WTC11 (cell line): ENCODE data around the gene SNRPD3. TPM values are rescaled to one million over a fixed set of nuclear protein-coding genes. Genes with fewer than 3 reads are reported as not detected.

Experiments used
- ATAC-seq: fragments of 200-7000 bp; cut with Tn5 transposase; 2 replicates; pipeline ENCODE4 v1.10.0; 2021; ENCODE audit warnings: mild to moderate bottlenecking, moderate library complexity
- CTCF ChIA-PET: fragments of 300-600 bp; sonication (Branson Sonifier 250); formaldehyde crosslinking; loops from one replicate; lab custom pipeline; 2021; ENCODE audit warnings: antibody characterized with exemption; lab: Charles Lee
- POLR2A ChIA-PET: fragments of 350-600 bp; sonication (Branson Sonifier 250); formaldehyde crosslinking; loops from one replicate; lab custom pipeline; 2021; ENCODE audit warnings: antibody characterized with exemption; lab: Charles Lee
- DNase-seq: peaks from one replicate; pipeline ENCODE4 v3.0.0; 2021; ENCODE audit warnings: low spot score
- H3K27ac Mint-ChIP-seq: 2 replicates; pipeline ENCODE4 v1.8.0; 2021; ENCODE audit warnings: mixed read lengths
- H3K27me3 Mint-ChIP-seq: 2 replicates; pipeline ENCODE4 v1.8.0; 2021; ENCODE audit warnings: low read depth, mild to moderate bottlenecking, moderate library complexity, mixed read lengths
- H3K36me3 Mint-ChIP-seq: 2 replicates; pipeline ENCODE4 v1.8.0; 2021; ENCODE audit warnings: mixed read lengths
- H3K4me1 Mint-ChIP-seq: 2 replicates; pipeline ENCODE4 v1.8.0; 2022; ENCODE audit warnings: mixed read lengths
- H3K4me3 Mint-ChIP-seq: 2 replicates; pipeline ENCODE4 v1.8.0; 2021; ENCODE audit warnings: mild to moderate bottlenecking, moderate library complexity, mixed read lengths
- H3K9me3 Mint-ChIP-seq: 2 replicates; pipeline ENCODE4 v1.8.0; 2021; ENCODE audit warnings: mixed read lengths
- CREB1 ChIP-seq: sonication (generic); formaldehyde crosslinking; IDR thresholded peaks from 2 replicates; pipeline ENCODE4 v1.8.0; 2023; ENCODE audit warnings: mild to moderate bottlenecking, missing genetic modification reagents
- EMX1 ChIP-seq: fragments of 250-450 bp; sonication (Bioruptor Pico); IDR thresholded peaks from 2 replicates; pipeline ENCODE4 v1.8.0; 2021; ENCODE audit warnings: mild to moderate bottlenecking
- IRF1 ChIP-seq: sonication (generic); formaldehyde crosslinking; IDR thresholded peaks from 2 replicates; pipeline ENCODE4 v1.8.0; 2023; ENCODE audit warnings: missing genetic modification reagents
- JAZF1 ChIP-seq: fragments of 250-450 bp; sonication (Bioruptor Pico); IDR thresholded peaks from 2 replicates; pipeline ENCODE4 v1.9.0; 2021; ENCODE audit warnings: moderate library complexity, mild to moderate bottlenecking, inconsistent platforms
- NFATC4 ChIP-seq: fragments of 250-450 bp; sonication (Bioruptor Pico); IDR thresholded peaks from 2 replicates; pipeline ENCODE4 v1.9.0; 2021; ENCODE audit warnings: mild to moderate bottlenecking
- NR3C1 ChIP-seq: sonication (generic); formaldehyde crosslinking; conservative IDR thresholded peaks from 2 replicates; pipeline ENCODE4 v1.8.1; 2023; ENCODE audit warnings: low read depth, mild to moderate bottlenecking, missing genetic modification reagents
- RELA ChIP-seq: sonication (generic); formaldehyde crosslinking; IDR thresholded peaks from 2 replicates; pipeline ENCODE4 v1.8.1; 2022; ENCODE audit warnings: missing genetic modification reagents, mild to moderate bottlenecking, borderline replicate concordance
- STAT6 ChIP-seq: sonication (generic); formaldehyde crosslinking; conservative IDR thresholded peaks from 2 replicates; pipeline ENCODE4 v1.8.1; 2023; ENCODE audit warnings: mild to moderate bottlenecking, low read depth, missing genetic modification reagents, moderate library complexity
- TEAD4 ChIP-seq: sonication (generic); formaldehyde crosslinking; IDR thresholded peaks from 2 replicates; pipeline ENCODE4 v1.8.0; 2022; ENCODE audit warnings: mild to moderate bottlenecking, missing genetic modification reagents
- USF2 ChIP-seq: sonication (generic); formaldehyde crosslinking; IDR thresholded peaks from 2 replicates; pipeline ENCODE4 v1.8.1; 2023; ENCODE audit warnings: mild to moderate bottlenecking, missing genetic modification reagents, moderate library complexity
- total RNA-seq: library from RNA; stranded (reverse); gene quantifications from 3 replicates; pipeline ENCODE4 v1.2.3, GENCODE V29; 2021
- TF ChIP-seq, protein P1 (sequence below): sonication (generic); formaldehyde crosslinking; conservative IDR thresholded peaks from 2 replicates; pipeline ENCODE4 v1.8.1; 2022; ENCODE audit warnings: mild to moderate bottlenecking, missing genetic modification reagents
- TF ChIP-seq, protein P2 (sequence below): sonication (generic); formaldehyde crosslinking; IDR thresholded peaks from 2 replicates; pipeline ENCODE4 v1.8.1; 2023; ENCODE audit warnings: mild to moderate bottlenecking, missing genetic modification reagents, borderline replicate concordance
- TF ChIP-seq, protein P3 (sequence below): sonication (generic); formaldehyde crosslinking; IDR thresholded peaks from 2 replicates; pipeline ENCODE4 v1.8.1; 2023; ENCODE audit warnings: mild to moderate bottlenecking, missing genetic modification reagents
- TF ChIP-seq, protein P4 (sequence below): fragments of 250-450 bp; sonication (Bioruptor Pico); IDR thresholded peaks from 2 replicates; pipeline ENCODE4 v1.9.0; 2021; ENCODE audit warnings: mild to moderate bottlenecking
- TF ChIP-seq, protein P5 (sequence below): fragments of 250-450 bp; sonication (Bioruptor Pico); IDR thresholded peaks from 2 replicates; pipeline ENCODE4 v2.1.2; 2022; ENCODE audit warnings: mild to moderate bottlenecking, moderate library complexity

Gene SNRPD3
- total RNA-seq, 1 experiment from 2014 or later, result 198 TPM

DNA sequence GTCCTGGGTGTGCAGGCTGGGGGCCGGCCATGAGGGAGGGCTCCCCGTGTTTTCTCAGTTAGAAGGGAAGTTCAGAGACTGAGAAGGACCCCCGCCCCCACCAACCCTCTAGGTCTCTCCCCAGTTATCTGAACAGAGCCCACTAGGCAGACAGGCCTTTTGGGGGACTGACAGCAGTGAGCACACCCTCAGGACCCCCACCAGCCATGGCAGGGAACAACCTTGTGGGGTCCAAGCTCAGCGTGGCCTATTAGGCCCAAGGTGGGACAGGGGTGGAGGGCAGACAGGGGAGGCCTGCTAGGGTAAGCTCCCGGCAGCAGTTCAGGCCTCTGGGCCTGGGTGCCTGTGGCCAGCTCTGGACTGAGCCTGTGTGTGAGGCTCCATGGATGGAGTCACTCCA lies 31.5 kb downstream of the SNRPD3 start (continued):
- TF ChIP-seq STAT6, result no peak
- TF ChIP-seq, protein P1, sequence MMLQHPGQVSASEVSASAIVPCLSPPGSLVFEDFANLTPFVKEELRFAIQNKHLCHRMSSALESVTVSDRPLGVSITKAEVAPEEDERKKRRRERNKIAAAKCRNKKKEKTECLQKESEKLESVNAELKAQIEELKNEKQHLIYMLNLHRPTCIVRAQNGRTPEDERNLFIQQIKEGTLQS (CRISPR knock-in tag), result no peak
- TF ChIP-seq CREB1 (CRISPR knock-in tag), result no peak

- no peak for TF ChIP-seq NFATC4 (CRISPR knock-in tag)
- TF ChIP-seq, protein P2, sequence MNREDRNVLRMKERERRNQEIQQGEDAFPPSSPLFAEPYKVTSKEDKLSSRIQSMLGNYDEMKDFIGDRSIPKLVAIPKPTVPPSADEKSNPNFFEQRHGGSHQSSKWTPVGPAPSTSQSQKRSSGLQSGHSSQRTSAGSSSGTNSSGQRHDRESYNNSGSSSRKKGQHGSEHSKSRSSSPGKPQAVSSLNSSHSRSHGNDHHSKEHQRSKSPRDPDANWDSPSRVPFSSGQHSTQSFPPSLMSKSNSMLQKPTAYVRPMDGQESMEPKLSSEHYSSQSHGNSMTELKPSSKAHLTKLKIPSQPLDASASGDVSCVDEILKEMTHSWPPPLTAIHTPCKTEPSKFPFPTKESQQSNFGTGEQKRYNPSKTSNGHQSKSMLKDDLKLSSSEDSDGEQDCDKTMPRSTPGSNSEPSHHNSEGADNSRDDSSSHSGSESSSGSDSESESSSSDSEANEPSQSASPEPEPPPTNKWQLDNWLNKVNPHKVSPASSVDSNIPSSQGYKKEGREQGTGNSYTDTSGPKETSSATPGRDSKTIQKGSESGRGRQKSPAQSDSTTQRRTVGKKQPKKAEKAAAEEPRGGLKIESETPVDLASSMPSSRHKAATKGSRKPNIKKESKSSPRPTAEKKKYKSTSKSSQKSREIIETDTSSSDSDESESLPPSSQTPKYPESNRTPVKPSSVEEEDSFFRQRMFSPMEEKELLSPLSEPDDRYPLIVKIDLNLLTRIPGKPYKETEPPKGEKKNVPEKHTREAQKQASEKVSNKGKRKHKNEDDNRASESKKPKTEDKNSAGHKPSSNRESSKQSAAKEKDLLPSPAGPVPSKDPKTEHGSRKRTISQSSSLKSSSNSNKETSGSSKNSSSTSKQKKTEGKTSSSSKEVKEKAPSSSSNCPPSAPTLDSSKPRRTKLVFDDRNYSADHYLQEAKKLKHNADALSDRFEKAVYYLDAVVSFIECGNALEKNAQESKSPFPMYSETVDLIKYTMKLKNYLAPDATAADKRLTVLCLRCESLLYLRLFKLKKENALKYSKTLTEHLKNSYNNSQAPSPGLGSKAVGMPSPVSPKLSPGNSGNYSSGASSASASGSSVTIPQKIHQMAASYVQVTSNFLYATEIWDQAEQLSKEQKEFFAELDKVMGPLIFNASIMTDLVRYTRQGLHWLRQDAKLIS (CRISPR knock-in tag), result no peak
- no peak for TF ChIP-seq EMX1 (CRISPR knock-in tag)
- no peak for TF ChIP-seq JAZF1 (CRISPR knock-in tag)
- TF ChIP-seq TEAD4 (CRISPR knock-in tag), result no peak
- no peak for TF ChIP-seq NR3C1 (CRISPR knock-in tag)
- TF ChIP-seq, protein P3, sequence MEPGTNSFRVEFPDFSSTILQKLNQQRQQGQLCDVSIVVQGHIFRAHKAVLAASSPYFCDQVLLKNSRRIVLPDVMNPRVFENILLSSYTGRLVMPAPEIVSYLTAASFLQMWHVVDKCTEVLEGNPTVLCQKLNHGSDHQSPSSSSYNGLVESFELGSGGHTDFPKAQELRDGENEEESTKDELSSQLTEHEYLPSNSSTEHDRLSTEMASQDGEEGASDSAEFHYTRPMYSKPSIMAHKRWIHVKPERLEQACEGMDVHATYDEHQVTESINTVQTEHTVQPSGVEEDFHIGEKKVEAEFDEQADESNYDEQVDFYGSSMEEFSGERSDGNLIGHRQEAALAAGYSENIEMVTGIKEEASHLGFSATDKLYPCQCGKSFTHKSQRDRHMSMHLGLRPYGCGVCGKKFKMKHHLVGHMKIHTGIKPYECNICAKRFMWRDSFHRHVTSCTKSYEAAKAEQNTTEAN (CRISPR knock-in tag), result no peak
- TF ChIP-seq IRF1, result no peak
- TF ChIP-seq, protein P4, sequence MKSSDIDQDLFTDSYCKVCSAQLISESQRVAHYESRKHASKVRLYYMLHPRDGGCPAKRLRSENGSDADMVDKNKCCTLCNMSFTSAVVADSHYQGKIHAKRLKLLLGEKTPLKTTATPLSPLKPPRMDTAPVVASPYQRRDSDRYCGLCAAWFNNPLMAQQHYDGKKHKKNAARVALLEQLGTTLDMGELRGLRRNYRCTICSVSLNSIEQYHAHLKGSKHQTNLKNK (CRISPR knock-in tag), result no peak
- TF ChIP-seq USF2 (CRISPR knock-in tag), result no peak
- TF ChIP-seq, protein P5, sequence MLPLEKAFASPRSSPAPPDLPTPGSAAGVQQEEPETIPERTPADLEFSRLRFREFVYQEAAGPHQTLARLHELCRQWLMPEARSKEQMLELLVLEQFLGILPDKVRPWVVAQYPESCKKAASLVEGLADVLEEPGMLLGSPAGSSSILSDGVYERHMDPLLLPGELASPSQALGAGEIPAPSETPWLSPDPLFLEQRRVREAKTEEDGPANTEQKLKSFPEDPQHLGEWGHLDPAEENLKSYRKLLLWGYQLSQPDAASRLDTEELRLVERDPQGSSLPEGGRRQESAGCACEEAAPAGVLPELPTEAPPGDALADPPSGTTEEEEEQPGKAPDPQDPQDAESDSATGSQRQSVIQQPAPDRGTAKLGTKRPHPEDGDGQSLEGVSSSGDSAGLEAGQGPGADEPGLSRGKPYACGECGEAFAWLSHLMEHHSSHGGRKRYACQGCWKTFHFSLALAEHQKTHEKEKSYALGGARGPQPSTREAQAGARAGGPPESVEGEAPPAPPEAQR (CRISPR knock-in tag), result no peak
- TF ChIP-seq RELA, result no peak
- CTCF ChIA-PET, result no interaction called here
- H3K36me3 Mint-ChIP-seq, result no peaks in the 10 kb centered on the region
Observed at GRCh38 chr22:24587948-24588347, 32.1 kb downstream of the SNRPD3 start.

More at GRCh38 chr22:24587948-24588347, 32.1 kb downstream of the SNRPD3 start:
- Mint-ChIP-seq H3K9me3 (no peaks in the 10 kb centered on the region), H3K4me3 (no peak overlapping the region), H3K27ac (no peak overlapping the region), H3K27me3 (no peaks in the 10 kb centered on the region), H3K4me1 (peaks cover 5% of the 10 kb centered on the region; the same call in 1 of the 2 replicates)
- DNase-seq (no peak), ATAC-seq (no peak)
- POLR2A ChIA-PET, result no interaction called here
